Measurements from ENCODE around the gene FAM43B. TPM values are rescaled to one million over a fixed set of nuclear protein-coding genes. Genes with fewer than 3 reads are reported as not detected.

The FAM43B gene
- total RNA-seq, 1 donor from 2014 or later = 0.20 TPM

DNA sequence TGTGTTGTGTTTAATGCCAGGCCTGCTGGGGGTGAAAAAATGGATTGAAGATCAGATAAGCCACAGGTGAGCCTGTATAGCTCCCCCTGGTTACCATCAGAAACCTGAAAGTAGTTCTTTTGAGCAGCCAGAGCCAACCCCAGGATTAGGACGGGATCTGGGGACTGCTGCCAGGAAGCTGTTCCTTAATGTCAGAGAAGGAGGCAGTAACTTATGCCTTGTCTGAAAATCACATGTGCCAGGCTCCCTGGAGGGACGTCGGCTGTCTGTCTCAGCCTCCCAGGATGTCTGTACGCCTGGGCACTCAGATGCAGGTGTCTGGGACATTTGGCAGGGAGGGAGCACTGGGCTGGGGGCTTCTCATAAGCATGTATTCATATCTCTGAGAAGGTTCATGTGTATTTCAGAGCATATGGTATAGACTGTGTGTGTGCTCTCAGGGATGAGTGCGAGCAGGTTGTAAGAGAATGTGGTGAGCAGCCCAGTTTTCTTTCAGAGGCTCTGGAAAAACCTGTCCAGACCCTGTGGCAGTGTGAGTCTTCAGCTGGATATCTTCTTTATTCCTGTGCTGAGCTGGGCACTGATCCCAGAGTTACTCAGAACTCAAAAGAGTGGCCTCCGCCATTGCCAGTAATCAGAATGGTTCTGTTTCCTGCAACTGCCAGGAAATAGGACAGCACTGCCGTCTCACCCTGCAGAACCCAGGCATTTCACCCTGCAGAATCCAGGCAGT lies 2.8 kb downstream of the FAM43B start:
- Histone ChIP-seq H3K27ac (no peak overlapping the region), H3K27me3 (peaks cover 53% of the 10 kb centered on the region), H3K36me3 (no peaks in the 10 kb centered on the region), H3K9me3 (no peaks in the 10 kb centered on the region), H3K4me3 (no peak overlapping the region), H3K4me1 (no peaks in the 10 kb centered on the region)
- TF ChIP-seq, protein P1, sequence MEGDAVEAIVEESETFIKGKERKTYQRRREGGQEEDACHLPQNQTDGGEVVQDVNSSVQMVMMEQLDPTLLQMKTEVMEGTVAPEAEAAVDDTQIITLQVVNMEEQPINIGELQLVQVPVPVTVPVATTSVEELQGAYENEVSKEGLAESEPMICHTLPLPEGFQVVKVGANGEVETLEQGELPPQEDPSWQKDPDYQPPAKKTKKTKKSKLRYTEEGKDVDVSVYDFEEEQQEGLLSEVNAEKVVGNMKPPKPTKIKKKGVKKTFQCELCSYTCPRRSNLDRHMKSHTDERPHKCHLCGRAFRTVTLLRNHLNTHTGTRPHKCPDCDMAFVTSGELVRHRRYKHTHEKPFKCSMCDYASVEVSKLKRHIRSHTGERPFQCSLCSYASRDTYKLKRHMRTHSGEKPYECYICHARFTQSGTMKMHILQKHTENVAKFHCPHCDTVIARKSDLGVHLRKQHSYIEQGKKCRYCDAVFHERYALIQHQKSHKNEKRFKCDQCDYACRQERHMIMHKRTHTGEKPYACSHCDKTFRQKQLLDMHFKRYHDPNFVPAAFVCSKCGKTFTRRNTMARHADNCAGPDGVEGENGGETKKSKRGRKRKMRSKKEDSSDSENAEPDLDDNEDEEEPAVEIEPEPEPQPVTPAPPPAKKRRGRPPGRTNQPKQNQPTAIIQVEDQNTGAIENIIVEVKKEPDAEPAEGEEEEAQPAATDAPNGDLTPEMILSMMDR (IDR thresholded peaks at IDR 0.05) = no peak
- intact Hi-C loops (cut with DNase I) = no loop called here
- DNase-seq = no peak
- no peak for ATAC-seq

DNA sequence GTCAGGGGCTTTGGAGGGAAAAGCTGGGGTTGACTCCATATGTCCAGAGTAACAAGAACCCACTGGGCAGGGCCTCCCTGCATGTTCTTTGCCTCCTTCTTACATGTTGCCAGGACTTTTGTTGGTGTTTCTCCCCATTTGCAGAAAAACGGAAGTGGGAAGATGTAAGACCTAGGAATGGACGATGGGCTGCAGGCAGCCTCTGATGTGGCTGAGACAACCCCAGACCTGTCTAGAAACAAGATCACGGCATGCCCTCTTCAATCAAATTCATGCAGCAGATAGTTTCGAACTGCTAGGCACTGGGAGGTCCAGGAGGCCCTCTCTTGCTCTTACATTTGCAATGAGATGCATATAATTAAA lies 3.4 kb downstream of the FAM43B start:
- DNase-seq (no peak), ATAC-seq (no peak)
- no peaks in the 10 kb centered on the region for H3K9me3 ChIP-seq
- no peaks in the 10 kb centered on the region for H3K36me3 ChIP-seq
- no peak overlapping the region for H3K4me3 ChIP-seq
- H3K4me1 ChIP-seq = no peaks in the 10 kb centered on the region
- TF ChIP-seq, protein P1 (IDR thresholded peaks at IDR 0.05) = no peak
- H3K27ac ChIP-seq = no peak overlapping the region
- H3K27me3 ChIP-seq = peaks cover 49% of the 10 kb centered on the region
- intact Hi-C loops (cut with DNase I) = no loop called here

DNA sequence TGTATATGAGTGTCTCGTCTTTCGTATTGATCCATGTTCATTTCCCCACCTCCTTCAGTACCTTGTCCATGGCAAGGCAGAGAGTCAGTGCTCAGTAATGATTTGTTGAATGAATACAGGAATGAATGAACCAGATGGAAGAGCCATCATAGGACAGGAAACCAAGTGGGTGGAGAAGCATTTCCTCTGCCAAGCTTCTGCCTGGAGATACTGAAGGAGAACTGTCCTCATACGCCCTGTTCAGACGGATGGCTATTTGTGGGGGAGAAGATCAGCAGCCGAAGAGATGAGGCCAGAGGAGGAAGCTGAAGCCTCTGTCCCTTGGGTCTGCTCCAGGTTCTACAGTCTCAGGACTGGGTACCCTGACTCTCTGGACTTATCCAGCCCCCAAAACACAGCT lies 5.8 kb downstream of the FAM43B start:
- no peak for ATAC-seq
- H3K36me3 ChIP-seq = no peaks in the 10 kb centered on the region
- no peak overlapping the region for H3K4me3 ChIP-seq
- DNase-seq = no peak
- H3K27ac ChIP-seq = no peak overlapping the region
- intact Hi-C loops (cut with DNase I) = no loop called here
- TF ChIP-seq, protein P1 (IDR thresholded peaks at IDR 0.05) = no peak
- no peaks in the 10 kb centered on the region for H3K4me1 ChIP-seq
- peaks cover 24% of the 10 kb centered on the region for H3K27me3 ChIP-seq
- no peaks in the 10 kb centered on the region for H3K9me3 ChIP-seq

DNA sequence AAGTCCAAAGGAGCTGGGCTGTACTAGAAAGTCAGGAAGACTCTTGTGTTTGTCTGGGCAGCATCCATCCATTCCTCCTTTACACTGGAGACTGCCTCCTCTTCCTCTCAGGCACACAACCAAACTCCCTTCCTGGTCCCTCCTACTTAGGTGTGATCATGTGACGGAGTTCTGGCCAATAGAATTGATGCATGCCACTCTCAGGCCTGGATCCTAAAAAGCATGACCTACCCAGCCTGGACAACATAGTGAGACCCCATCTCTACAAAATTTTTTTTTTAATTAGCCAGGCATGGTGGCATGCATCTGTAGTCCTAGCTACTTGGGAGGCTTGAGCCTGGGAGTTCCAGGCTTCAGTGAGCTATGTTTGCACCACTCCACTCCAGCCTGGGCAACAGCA lies 8.6 kb downstream of the FAM43B start:
- Histone ChIP-seq H3K27ac (no peak overlapping the region), H3K4me3 (no peak overlapping the region), H3K9me3 (no peaks in the 10 kb centered on the region), H3K27me3 (no peaks in the 10 kb centered on the region), H3K4me1 (no peaks in the 10 kb centered on the region), H3K36me3 (no peaks in the 10 kb centered on the region)
- TF ChIP-seq, protein P1 (IDR thresholded peaks at IDR 0.05) = no peak
- intact Hi-C loops (cut with DNase I) = no loop called here
- DNase-seq = no peak
- ATAC-seq = no peak

DNA sequence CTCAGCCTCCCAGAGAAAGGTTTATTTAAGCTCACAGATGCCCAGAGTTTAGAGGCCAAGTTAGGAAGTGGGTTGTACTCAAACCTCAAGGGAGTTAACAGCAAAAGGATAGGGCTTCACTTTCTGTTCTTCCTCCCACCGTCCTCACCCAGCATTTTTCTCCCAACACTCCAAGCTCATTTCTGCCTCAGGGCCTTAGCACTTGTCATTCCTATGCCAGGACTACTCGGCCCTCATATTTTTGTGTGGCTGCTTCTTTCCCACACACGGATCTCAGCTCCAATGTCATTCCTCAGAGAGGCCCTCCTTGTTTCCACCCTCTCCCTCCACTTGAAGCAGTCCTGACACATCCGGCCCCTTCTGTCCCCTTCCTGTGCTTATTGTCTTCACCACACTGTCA lies 12.9 kb downstream of the FAM43B start:
- DNase-seq (no peak), ATAC-seq (no peak)
- no peaks in the 10 kb centered on the region for H3K9me3 ChIP-seq
- H3K27me3 ChIP-seq = peaks cover 7% of the 10 kb centered on the region
- intact Hi-C loops (cut with DNase I) = no loop called here
- no peaks in the 10 kb centered on the region for H3K36me3 ChIP-seq
- H3K4me3 ChIP-seq = no peak overlapping the region
- no peak overlapping the region for H3K27ac ChIP-seq
- no peaks in the 10 kb centered on the region for H3K4me1 ChIP-seq
- TF ChIP-seq, protein P1 (IDR thresholded peaks at IDR 0.05) = no peak

Measured in upper lobe of right lung (tissue), 1 donor.